Measurements from ENCODE around the gene RBM19.

DNA sequence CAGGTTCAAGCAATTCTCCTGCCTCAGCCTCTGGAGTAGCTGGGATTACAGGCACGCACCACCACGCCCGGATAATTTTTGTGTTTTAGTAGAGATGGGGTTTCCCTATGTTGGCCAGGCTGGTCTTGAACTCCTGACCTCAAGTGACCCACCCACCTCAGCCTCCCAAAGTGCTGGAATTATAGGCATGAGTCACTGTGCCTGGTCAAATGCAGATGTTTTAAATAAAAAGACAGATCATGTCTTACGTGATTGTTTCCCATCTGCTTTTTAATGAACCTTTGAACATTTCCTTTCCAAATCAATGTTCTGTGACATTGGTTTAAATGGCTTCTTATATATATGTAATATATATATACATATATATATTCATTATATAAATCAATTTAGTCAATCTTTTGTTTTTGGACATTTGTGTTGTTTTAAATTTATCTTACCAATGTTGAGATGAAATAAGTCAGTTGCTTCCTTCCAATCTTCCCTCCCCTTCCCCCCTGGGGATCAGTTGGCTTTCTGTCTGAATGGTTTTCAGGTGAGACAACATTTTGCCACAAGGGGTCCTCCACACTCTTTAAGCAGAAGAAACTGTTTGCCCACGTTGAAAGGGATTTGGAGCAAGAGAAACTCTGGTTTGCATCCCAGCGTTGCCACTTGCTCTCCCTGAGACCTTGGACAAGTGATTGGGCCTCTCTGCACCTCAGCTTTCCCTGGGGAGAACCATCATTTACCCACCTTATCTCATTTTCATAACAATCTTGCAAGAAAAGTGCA, 47.6 kb upstream of the RBM19 start:
- TF ChIP-seq NFE2L2 (IDR thresholded peaks at IDR 0.05; ENCODE audit: low read depth, low read length) = no peak
- TF ChIP-seq, protein P1, sequence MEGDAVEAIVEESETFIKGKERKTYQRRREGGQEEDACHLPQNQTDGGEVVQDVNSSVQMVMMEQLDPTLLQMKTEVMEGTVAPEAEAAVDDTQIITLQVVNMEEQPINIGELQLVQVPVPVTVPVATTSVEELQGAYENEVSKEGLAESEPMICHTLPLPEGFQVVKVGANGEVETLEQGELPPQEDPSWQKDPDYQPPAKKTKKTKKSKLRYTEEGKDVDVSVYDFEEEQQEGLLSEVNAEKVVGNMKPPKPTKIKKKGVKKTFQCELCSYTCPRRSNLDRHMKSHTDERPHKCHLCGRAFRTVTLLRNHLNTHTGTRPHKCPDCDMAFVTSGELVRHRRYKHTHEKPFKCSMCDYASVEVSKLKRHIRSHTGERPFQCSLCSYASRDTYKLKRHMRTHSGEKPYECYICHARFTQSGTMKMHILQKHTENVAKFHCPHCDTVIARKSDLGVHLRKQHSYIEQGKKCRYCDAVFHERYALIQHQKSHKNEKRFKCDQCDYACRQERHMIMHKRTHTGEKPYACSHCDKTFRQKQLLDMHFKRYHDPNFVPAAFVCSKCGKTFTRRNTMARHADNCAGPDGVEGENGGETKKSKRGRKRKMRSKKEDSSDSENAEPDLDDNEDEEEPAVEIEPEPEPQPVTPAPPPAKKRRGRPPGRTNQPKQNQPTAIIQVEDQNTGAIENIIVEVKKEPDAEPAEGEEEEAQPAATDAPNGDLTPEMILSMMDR (conservative IDR thresholded peaks at IDR 0.05; ENCODE audit: low read depth, low read length) = peak; percentile 36
- TF ChIP-seq RAD21 (IDR thresholded peaks at IDR 0.05; ENCODE audit: low read length) = peak; percentile 46
- no peak for TF ChIP-seq MAFK (IDR thresholded peaks at IDR 0.05; ENCODE audit: low read depth, low read length)
- TF ChIP-seq POLR2A (IDR thresholded peaks at IDR 0.05; ENCODE audit: low read depth, low read length) = no peak
- TF ChIP-seq USF2 (IDR thresholded peaks at IDR 0.05; ENCODE audit: low read depth, low read length) = no peak
- no peak for TF ChIP-seq CEBPB (IDR thresholded peaks at IDR 0.05; ENCODE audit: low read depth, low read length)
- TF ChIP-seq CHD1 (IDR thresholded peaks at IDR 0.05; ENCODE audit: low read depth, low read length) = no peak
- no peak for TF ChIP-seq MAZ (IDR thresholded peaks at IDR 0.05; ENCODE audit: borderline replicate concordance, low read depth, low read length)
- no peak for TF ChIP-seq RFX5 (IDR thresholded peaks at IDR 0.05; ENCODE audit: low read depth, low read length)
